ENCODE data around the gene GCGR.

DNA sequence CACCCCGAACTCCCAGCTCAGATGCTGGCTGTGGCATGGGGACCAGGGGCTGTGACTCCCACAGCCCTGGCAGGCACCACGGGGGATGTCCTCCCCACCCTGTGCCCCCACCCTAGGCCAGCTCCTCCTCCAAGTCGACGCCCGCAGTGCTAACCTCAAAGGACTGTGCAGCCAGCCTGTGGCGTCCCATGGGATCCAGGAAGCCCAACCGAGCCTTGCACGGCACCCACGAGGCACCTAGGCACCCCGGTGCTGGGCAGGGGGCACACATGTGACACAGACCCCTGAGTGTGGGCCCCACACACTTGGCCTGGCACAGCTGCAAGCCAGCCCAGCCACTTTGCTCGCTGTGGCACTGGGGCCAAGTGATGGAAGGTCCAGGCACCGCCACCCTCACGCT lies 3.9 kb downstream of the GCGR start:
- TF ChIP-seq, protein P1, sequence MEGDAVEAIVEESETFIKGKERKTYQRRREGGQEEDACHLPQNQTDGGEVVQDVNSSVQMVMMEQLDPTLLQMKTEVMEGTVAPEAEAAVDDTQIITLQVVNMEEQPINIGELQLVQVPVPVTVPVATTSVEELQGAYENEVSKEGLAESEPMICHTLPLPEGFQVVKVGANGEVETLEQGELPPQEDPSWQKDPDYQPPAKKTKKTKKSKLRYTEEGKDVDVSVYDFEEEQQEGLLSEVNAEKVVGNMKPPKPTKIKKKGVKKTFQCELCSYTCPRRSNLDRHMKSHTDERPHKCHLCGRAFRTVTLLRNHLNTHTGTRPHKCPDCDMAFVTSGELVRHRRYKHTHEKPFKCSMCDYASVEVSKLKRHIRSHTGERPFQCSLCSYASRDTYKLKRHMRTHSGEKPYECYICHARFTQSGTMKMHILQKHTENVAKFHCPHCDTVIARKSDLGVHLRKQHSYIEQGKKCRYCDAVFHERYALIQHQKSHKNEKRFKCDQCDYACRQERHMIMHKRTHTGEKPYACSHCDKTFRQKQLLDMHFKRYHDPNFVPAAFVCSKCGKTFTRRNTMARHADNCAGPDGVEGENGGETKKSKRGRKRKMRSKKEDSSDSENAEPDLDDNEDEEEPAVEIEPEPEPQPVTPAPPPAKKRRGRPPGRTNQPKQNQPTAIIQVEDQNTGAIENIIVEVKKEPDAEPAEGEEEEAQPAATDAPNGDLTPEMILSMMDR (IDR thresholded peaks at IDR 0.05) = no peak
- TF ChIP-seq POLR2A (IDR thresholded peaks at IDR 0.05) = no peak

Measured in uterus (tissue), 2 donors.